ENCODE measurements around the gene MLPH.

MLPH gene

DNA sequence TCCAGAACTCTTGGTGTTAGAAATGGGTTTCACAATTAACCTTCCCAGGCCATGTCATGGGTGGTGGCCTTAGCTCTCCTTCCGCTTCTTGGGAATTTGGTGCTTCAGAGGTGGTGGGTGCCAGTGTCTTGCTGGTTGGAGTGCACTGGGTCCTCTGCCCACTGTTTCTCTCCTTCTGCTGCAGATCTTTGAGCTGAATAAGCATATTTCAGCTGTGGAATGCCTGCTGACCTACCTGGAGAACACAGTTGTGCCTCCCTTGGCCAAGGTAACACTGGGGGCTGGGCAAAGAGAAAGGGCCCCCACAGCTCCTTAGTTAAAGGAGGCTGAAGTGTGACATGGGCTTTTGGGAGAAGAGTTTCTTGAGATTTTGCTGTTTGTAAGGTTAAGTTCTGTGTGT is 47.3 kb downstream of the MLPH start:
- TF ChIP-seq, protein P1, sequence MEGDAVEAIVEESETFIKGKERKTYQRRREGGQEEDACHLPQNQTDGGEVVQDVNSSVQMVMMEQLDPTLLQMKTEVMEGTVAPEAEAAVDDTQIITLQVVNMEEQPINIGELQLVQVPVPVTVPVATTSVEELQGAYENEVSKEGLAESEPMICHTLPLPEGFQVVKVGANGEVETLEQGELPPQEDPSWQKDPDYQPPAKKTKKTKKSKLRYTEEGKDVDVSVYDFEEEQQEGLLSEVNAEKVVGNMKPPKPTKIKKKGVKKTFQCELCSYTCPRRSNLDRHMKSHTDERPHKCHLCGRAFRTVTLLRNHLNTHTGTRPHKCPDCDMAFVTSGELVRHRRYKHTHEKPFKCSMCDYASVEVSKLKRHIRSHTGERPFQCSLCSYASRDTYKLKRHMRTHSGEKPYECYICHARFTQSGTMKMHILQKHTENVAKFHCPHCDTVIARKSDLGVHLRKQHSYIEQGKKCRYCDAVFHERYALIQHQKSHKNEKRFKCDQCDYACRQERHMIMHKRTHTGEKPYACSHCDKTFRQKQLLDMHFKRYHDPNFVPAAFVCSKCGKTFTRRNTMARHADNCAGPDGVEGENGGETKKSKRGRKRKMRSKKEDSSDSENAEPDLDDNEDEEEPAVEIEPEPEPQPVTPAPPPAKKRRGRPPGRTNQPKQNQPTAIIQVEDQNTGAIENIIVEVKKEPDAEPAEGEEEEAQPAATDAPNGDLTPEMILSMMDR (IDR thresholded peaks at IDR 0.05; ENCODE audit: low read depth, low read length), result no peak
- DNase-seq (ENCODE audit: extremely low read depth, low read depth), result no peak

DNA sequence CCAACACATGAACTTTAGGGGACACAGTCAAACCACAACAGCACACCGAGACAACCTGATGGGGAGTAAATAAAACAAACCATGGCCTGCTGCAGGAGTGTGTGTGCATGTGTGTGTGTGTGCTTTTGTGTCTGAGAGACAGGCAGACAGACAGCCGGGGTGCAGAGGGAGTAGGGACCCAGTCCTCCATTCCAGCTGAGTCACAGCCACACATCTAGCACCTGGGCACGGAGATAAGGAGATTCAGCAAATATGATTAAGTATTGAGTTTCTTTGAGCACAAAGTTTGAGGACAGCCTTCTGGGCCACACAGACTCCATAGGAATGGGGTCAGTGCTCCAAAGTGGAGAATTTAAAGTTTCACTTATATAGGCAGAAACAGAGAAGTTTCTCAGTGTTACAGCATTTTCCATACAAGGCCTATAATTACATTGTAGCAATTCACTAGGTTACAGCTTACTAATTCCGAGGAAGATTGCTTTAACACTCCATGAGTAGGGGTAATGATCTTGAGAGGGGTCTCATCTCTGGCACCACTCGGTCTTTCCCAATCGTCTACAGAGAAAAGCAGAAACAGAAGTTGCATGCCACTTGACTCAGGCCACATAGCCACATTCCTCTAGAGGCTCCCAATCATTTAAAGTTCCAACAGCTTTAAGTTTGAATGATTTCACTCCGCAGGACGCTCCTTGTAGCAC is 48.5 kb downstream of the MLPH start:
- DNase-seq (ENCODE audit: extremely low read depth, low read depth), result no peak
- TF ChIP-seq, protein P1 (IDR thresholded peaks at IDR 0.05; ENCODE audit: low read depth, low read length), result no peak

DNA sequence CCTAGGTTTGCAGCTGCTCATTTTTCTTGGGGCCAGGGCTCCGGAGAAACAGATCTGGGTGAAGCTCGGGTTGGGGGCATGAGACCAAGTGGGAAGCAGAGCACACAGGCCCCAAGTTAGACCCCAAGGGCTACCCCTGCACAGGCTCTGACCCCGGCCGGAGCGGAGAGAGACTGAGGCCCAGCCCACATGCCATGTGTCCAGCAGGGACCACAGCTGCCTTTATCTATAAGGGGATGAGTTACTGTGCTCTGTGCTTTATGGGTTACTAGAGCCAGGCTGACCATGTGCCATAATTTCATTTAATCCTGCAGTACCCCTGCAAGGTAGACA is 49.0 kb downstream of the MLPH start:
- TF ChIP-seq, protein P1 (IDR thresholded peaks at IDR 0.05; ENCODE audit: low read depth, low read length), result no peak
- no peak for DNase-seq (ENCODE audit: extremely low read depth, low read depth)

DNA sequence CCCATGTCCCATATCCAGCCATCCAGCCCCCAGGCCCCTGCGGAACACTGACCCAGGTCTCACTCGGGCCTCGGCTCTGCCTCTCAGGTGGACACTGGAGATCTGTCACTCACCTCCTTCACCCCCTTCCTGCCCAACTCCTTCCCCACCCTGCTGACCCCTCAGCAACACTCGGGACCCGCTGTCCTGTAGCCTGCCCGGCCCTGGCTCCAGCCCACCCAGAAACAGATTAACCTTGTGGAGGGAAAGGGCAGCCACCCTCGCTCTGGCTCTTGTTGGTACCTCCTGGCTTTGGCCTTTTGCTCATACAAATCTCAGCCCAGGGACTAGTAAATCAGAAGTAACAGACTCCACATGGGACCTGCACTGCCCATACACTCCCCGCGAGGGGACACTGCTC is 49.6 kb downstream of the MLPH start:
- TF ChIP-seq, protein P1 (IDR thresholded peaks at IDR 0.05; ENCODE audit: low read depth, low read length), result no peak
- no peak for DNase-seq (ENCODE audit: extremely low read depth, low read depth)

DNA sequence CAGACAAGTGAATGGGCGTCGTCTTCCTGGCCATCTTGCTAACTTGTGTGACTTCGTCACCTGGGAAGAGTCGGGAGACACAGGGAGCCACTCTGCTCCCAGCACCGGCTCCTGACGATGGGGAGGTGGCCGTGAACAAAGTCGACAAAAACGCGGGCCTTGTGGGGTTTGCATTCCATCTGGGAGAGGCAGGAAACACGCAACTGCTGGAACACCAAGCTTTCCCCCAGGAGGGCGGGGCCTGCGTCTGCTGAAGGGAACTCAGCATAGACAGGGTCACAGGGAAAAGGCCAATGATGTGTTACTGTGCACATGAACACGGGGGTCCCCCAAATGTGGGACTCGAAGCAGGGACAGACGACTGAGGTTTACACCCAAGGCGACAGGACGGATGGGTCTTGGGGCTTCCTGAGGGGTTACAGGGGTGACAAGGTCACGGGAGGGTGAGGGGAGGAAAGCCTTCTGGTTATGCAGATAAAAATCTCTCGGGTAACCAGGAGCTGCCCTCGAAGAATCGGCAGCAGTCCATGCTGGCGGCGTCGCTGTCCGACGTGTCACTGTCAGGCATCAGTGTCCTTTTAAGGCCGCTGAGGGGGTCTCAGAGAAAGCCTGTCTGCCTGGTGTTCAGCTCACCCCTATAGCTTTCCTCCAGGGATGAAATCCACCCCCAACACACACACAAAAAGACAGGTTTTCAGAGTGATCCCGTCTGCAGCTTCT is 51.1 kb downstream of the MLPH start:
- DNase-seq (ENCODE audit: extremely low read depth, low read depth), result no peak

DNA sequence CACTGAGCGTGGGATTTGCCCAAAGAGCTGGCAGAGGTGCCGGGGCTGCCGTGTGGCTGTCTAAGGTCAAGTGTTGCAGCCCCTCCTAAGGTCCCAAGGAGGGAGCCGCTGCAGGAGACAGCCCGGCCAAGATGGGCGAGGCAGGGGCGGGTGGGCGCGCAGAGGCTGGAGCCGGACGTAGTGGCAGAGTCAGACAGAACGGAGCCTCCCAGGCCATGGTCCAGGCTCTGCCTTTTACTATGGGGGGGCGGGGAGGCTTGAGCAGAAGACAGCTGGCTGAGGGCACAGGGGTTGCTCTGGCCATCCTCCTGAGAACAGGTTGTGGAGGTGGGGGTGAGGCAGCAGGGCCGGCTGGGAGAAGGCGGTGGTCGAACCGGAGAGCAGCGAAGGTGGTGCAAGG is 51.9 kb downstream of the MLPH start:
- DNase-seq (ENCODE audit: extremely low read depth, low read depth), result no peak
- TF ChIP-seq, protein P1 (IDR thresholded peaks at IDR 0.05; ENCODE audit: low read depth, low read length), result no peak

More for the DNA sequence above, 51.1 kb downstream of the MLPH start:
- TF ChIP-seq, protein P1 (IDR thresholded peaks at IDR 0.05; ENCODE audit: low read depth, low read length), result no peak

DNA sequence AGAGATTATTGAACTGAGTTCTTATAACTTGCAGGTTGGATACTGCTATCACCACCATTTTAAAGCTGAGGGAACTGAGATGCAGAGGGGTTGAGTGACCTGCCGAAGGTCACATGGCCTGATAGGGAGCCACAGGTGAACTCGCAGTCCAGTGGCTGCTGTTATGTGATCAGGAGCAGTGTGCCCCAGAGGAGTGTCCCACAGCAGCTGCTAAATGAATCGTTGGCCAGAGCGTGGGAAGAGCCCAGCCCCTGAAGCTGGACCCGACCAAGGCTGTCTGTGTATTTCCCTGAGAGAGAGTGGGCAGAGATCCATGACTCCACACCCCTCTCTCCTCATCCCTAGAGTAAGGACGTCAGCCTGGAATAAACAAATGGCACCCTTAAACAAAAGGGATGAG is 52.6 kb downstream of the MLPH start:
- no peak for DNase-seq (ENCODE audit: extremely low read depth, low read depth)
- TF ChIP-seq, protein P1 (IDR thresholded peaks at IDR 0.05; ENCODE audit: low read depth, low read length), result no peak

Measured in AG09319 (cell line).